WTC11 (cell line): ENCODE results near the gene SHCBP1. TPM values are rescaled to one million over a fixed set of nuclear protein-coding genes. Genes with fewer than 3 reads are reported as not detected.
A peak's percentile ranks its signal among the peaks of the same experiment; 100 is the strongest.
"Not testable (repeated sequence)": the region's sequence is repeated elsewhere in the genome, so short reads cannot be mapped to it uniquely, and the experiment has no call there.

Experiments used
- ATAC-seq: fragments of 200-7000 bp; cut with Tn5 transposase; 2 replicates; pipeline ENCODE4 v1.10.0; 2021; ENCODE audit warnings: mild to moderate bottlenecking, moderate library complexity
- CTCF ChIA-PET: fragments of 300-600 bp; sonication (Branson Sonifier 250); formaldehyde crosslinking; loops from one replicate; lab custom pipeline; 2021; ENCODE audit warnings: antibody characterized with exemption; lab: Charles Lee
- POLR2A ChIA-PET: fragments of 350-600 bp; sonication (Branson Sonifier 250); formaldehyde crosslinking; loops from one replicate; lab custom pipeline; 2021; ENCODE audit warnings: antibody characterized with exemption; lab: Charles Lee
- DNase-seq: peaks from one replicate; pipeline ENCODE4 v3.0.0; 2021; ENCODE audit warnings: low spot score
- H3K27ac Mint-ChIP-seq: 2 replicates; pipeline ENCODE4 v1.8.0; 2021; ENCODE audit warnings: mixed read lengths
- H3K27me3 Mint-ChIP-seq: 2 replicates; pipeline ENCODE4 v1.8.0; 2021; ENCODE audit warnings: low read depth, mild to moderate bottlenecking, moderate library complexity, mixed read lengths
- H3K36me3 Mint-ChIP-seq: 2 replicates; pipeline ENCODE4 v1.8.0; 2021; ENCODE audit warnings: mixed read lengths
- H3K4me1 Mint-ChIP-seq: 2 replicates; pipeline ENCODE4 v1.8.0; 2022; ENCODE audit warnings: mixed read lengths
- H3K4me3 Mint-ChIP-seq: 2 replicates; pipeline ENCODE4 v1.8.0; 2021; ENCODE audit warnings: mild to moderate bottlenecking, moderate library complexity, mixed read lengths
- H3K9me3 Mint-ChIP-seq: 2 replicates; pipeline ENCODE4 v1.8.0; 2021; ENCODE audit warnings: mixed read lengths
- ELF4 ChIP-seq: sonication (generic); formaldehyde crosslinking; IDR thresholded peaks from 2 replicates; pipeline ENCODE4 v1.8.1; 2022; ENCODE audit warnings: low read depth, mild to moderate bottlenecking, moderate library complexity, missing genetic modification reagents
- ESRRA ChIP-seq: sonication (generic); formaldehyde crosslinking; IDR thresholded peaks from 2 replicates; pipeline ENCODE4 v1.8.1; 2022; ENCODE audit warnings: mild to moderate bottlenecking, missing genetic modification reagents, borderline replicate concordance
- ETV6 ChIP-seq: sonication (generic); formaldehyde crosslinking; IDR thresholded peaks from 2 replicates; pipeline ENCODE4 v1.8.1; 2022; ENCODE audit warnings: mild to moderate bottlenecking, missing genetic modification reagents
- JAZF1 ChIP-seq: fragments of 250-450 bp; sonication (Bioruptor Pico); IDR thresholded peaks from 2 replicates; pipeline ENCODE4 v1.9.0; 2021; ENCODE audit warnings: moderate library complexity, mild to moderate bottlenecking, inconsistent platforms
- NFATC4 ChIP-seq: fragments of 250-450 bp; sonication (Bioruptor Pico); IDR thresholded peaks from 2 replicates; pipeline ENCODE4 v1.9.0; 2021; ENCODE audit warnings: mild to moderate bottlenecking
- TEAD1 ChIP-seq: sonication (generic); formaldehyde crosslinking; IDR thresholded peaks from 2 replicates; pipeline ENCODE4 v1.8.0; 2022; ENCODE audit warnings: mild to moderate bottlenecking, missing genetic modification reagents
- total RNA-seq: library from RNA; stranded (reverse); gene quantifications from 3 replicates; pipeline ENCODE4 v1.2.3, GENCODE V29; 2021
- TF ChIP-seq, protein P1 (sequence below): sonication (generic); formaldehyde crosslinking; IDR thresholded peaks from 2 replicates; pipeline ENCODE4 v1.8.1; 2023; ENCODE audit warnings: mild to moderate bottlenecking, missing genetic modification reagents
- TF ChIP-seq, protein P2 (sequence below): fragments of 250-450 bp; sonication (Bioruptor Pico); IDR thresholded peaks from 2 replicates; pipeline ENCODE4 v1.9.0; 2021; ENCODE audit warnings: mild to moderate bottlenecking
- TF ChIP-seq, protein P3 (sequence below): fragments of 200-600 bp; IDR thresholded peaks from 2 replicates; pipeline ENCODE4 v1.8.0; 2022; ENCODE audit warnings: antibody characterized with exemption
- TF ChIP-seq, protein P4 (sequence below): fragments of 250-450 bp; sonication (Bioruptor Pico); IDR thresholded peaks from 2 replicates; pipeline ENCODE4 v1.9.0; 2021; ENCODE audit warnings: moderate library complexity, mild to moderate bottlenecking, inconsistent platforms, borderline replicate concordance
- TF ChIP-seq, protein P5 (sequence below): sonication (generic); formaldehyde crosslinking; IDR thresholded peaks from 2 replicates; pipeline ENCODE4 v1.8.0; 2023; ENCODE audit warnings: mild to moderate bottlenecking, missing genetic modification reagents

The SHCBP1 gene
- total RNA-seq, 1 experiment from 2014 or later = 20.2 TPM

DNA sequence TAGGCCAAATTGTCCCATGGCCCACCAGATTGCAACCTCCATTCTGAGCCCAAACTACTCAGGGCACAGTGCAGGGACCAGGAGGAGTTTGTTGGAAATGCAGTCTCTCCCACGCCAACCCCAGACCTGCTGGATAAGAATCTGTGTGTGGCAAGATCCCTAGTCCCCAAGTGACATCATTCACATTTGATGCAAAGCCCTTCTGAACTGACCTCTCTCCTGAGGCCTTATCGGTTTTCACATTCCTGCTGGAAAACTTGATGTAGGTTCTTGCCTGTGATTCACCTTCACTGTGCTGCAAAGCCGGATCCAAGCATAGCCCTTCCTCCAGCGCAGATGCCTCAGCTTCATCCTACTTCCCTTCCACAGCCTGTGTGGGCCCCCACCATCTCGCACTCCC is 6.6 kb upstream of the SHCBP1 start:
- DNase-seq (no peak), ATAC-seq (no peak)
- Mint-ChIP-seq H3K36me3 (no peaks in the 10 kb centered on the region), H3K4me3 (no peak overlapping the region), H3K9me3 (no peaks in the 10 kb centered on the region), H3K4me1 (peaks cover 20% of the 10 kb centered on the region), H3K27ac (no peak overlapping the region), H3K27me3 (peaks cover 3% of the 10 kb centered on the region; the same call in 1 of the 2 replicates)
- POLR2A ChIA-PET = no interaction called here
- TF ChIP-seq, protein P1, sequence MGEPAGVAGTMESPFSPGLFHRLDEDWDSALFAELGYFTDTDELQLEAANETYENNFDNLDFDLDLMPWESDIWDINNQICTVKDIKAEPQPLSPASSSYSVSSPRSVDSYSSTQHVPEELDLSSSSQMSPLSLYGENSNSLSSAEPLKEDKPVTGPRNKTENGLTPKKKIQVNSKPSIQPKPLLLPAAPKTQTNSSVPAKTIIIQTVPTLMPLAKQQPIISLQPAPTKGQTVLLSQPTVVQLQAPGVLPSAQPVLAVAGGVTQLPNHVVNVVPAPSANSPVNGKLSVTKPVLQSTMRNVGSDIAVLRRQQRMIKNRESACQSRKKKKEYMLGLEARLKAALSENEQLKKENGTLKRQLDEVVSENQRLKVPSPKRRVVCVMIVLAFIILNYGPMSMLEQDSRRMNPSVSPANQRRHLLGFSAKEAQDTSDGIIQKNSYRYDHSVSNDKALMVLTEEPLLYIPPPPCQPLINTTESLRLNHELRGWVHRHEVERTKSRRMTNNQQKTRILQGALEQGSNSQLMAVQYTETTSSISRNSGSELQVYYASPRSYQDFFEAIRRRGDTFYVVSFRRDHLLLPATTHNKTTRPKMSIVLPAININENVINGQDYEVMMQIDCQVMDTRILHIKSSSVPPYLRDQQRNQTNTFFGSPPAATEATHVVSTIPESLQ (CRISPR knock-in tag) = no peak
- no peak for TF ChIP-seq JAZF1 (CRISPR knock-in tag)
- TF ChIP-seq, protein P2, sequence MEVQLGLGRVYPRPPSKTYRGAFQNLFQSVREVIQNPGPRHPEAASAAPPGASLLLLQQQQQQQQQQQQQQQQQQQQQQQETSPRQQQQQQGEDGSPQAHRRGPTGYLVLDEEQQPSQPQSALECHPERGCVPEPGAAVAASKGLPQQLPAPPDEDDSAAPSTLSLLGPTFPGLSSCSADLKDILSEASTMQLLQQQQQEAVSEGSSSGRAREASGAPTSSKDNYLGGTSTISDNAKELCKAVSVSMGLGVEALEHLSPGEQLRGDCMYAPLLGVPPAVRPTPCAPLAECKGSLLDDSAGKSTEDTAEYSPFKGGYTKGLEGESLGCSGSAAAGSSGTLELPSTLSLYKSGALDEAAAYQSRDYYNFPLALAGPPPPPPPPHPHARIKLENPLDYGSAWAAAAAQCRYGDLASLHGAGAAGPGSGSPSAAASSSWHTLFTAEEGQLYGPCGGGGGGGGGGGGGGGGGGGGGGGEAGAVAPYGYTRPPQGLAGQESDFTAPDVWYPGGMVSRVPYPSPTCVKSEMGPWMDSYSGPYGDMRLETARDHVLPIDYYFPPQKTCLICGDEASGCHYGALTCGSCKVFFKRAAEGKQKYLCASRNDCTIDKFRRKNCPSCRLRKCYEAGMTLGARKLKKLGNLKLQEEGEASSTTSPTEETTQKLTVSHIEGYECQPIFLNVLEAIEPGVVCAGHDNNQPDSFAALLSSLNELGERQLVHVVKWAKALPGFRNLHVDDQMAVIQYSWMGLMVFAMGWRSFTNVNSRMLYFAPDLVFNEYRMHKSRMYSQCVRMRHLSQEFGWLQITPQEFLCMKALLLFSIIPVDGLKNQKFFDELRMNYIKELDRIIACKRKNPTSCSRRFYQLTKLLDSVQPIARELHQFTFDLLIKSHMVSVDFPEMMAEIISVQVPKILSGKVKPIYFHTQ (CRISPR knock-in tag) = no peak
- TF ChIP-seq TEAD1 (CRISPR knock-in tag) = no peak
- TF ChIP-seq, protein P3, sequence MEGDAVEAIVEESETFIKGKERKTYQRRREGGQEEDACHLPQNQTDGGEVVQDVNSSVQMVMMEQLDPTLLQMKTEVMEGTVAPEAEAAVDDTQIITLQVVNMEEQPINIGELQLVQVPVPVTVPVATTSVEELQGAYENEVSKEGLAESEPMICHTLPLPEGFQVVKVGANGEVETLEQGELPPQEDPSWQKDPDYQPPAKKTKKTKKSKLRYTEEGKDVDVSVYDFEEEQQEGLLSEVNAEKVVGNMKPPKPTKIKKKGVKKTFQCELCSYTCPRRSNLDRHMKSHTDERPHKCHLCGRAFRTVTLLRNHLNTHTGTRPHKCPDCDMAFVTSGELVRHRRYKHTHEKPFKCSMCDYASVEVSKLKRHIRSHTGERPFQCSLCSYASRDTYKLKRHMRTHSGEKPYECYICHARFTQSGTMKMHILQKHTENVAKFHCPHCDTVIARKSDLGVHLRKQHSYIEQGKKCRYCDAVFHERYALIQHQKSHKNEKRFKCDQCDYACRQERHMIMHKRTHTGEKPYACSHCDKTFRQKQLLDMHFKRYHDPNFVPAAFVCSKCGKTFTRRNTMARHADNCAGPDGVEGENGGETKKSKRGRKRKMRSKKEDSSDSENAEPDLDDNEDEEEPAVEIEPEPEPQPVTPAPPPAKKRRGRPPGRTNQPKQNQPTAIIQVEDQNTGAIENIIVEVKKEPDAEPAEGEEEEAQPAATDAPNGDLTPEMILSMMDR = no peak
- TF ChIP-seq ELF4 (CRISPR knock-in tag) = no peak
- TF ChIP-seq ESRRA (CRISPR knock-in tag) = no peak
- TF ChIP-seq ETV6 (CRISPR knock-in tag) = no peak
- TF ChIP-seq, protein P4, sequence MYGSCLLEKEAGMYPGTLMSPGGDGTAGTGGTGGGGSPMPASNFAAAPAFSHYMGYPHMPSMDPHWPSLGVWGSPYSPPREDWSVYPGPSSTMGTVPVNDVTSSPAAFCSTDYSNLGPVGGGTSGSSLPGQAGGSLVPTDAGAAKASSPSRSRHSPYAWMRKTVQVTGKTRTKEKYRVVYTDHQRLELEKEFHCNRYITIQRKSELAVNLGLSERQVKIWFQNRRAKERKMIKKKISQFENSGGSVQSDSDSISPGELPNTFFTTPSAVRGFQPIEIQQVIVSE (CRISPR knock-in tag) = no peak
- no peak for TF ChIP-seq NFATC4 (CRISPR knock-in tag)
- TF ChIP-seq, protein P5, sequence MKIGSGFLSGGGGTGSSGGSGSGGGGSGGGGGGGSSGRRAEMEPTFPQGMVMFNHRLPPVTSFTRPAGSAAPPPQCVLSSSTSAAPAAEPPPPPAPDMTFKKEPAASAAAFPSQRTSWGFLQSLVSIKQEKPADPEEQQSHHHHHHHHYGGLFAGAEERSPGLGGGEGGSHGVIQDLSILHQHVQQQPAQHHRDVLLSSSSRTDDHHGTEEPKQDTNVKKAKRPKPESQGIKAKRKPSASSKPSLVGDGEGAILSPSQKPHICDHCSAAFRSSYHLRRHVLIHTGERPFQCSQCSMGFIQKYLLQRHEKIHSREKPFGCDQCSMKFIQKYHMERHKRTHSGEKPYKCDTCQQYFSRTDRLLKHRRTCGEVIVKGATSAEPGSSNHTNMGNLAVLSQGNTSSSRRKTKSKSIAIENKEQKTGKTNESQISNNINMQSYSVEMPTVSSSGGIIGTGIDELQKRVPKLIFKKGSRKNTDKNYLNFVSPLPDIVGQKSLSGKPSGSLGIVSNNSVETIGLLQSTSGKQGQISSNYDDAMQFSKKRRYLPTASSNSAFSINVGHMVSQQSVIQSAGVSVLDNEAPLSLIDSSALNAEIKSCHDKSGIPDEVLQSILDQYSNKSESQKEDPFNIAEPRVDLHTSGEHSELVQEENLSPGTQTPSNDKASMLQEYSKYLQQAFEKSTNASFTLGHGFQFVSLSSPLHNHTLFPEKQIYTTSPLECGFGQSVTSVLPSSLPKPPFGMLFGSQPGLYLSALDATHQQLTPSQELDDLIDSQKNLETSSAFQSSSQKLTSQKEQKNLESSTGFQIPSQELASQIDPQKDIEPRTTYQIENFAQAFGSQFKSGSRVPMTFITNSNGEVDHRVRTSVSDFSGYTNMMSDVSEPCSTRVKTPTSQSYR (CRISPR knock-in tag) = no peak
- CTCF ChIA-PET = interaction anchor here (2.9 kb wide), 1 partner anchor 46 kb away, joined by 16 read pairs; no protein-coding TSS in a partner anchor

DNA sequence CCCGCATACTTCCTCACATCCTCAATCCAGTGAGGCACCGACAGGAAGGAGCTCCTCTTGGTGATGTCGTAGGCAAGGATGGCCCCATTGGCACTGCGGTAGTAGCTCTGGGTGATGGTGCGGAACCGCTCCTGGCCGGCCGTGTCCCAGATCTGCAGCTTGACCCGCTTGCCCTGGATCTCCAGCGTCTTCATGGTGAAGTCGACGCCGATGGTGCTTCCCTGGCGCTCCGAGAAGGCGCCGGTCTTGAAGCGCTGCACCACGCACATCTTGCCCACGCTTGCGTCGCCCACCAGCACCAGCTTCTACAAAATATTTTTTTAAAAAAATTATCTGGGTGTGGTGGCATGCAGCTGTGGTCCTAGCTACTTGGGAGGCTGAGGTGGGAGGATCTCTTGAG is 5.5 kb upstream of the SHCBP1 start:
- ATAC-seq, H3K4me3 Mint-ChIP-seq, H3K36me3 Mint-ChIP-seq, H3K27ac Mint-ChIP-seq, POLR2A ChIA-PET, H3K9me3 Mint-ChIP-seq, DNase-seq, H3K27me3 Mint-ChIP-seq: not testable (repeated sequence)
- CTCF ChIA-PET = interaction anchor here (0.7 kb wide), 1 partner anchor 47 kb away, joined by 7 read pairs; no protein-coding TSS in a partner anchor
- peaks cover 16% of the 10 kb centered on the region for H3K4me1 Mint-ChIP-seq

DNA sequence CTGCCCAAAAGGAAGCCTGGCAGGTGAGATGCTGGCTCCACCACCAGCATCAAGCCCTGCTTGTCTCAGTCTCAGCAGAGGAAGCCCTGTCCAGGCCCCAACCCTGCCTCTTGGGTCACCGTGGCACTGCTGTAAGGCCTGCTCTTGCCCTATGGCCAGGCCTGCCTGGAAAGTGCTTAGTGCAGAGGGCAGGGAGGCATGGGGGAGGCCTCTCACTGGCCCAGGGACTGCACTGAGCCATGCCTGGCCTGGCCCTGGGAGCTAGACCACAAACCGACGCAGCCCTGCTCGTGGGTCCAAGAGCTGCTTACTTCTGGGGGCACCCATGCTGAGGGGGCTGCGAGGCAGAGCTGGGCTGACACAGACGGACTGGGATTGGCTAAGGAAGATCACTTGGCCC is 3.7 kb upstream of the SHCBP1 start:
- H3K27me3 Mint-ChIP-seq, H3K9me3 Mint-ChIP-seq, H3K4me3 Mint-ChIP-seq, H3K27ac Mint-ChIP-seq, CTCF ChIA-PET, H3K36me3 Mint-ChIP-seq, DNase-seq, ATAC-seq, POLR2A ChIA-PET: not testable (repeated sequence)
- peaks cover 22% of the 10 kb centered on the region for H3K4me1 Mint-ChIP-seq

DNA sequence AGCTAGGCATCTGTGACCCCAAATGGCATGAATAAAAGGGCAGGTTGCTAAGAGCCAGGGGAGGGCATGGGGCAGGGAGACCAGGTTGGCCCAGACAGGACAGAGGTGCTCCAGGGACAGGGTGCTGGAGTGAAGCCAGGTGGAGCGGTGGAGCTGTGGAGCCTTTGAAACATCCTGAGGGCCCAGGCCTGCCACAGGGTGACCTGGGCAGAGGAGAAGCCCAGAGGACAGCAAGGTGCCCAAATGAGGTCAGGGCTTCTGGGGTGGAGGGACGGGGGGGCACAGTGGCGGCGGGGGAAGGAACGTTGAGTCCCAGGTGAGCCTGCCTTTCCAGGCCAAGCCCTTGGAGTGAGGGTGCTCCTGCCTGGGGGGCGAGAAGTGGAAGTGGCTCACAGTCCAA is 2.5 kb upstream of the SHCBP1 start:
- H3K36me3 Mint-ChIP-seq, CTCF ChIA-PET, H3K9me3 Mint-ChIP-seq, POLR2A ChIA-PET, H3K4me3 Mint-ChIP-seq, H3K27me3 Mint-ChIP-seq, DNase-seq, H3K27ac Mint-ChIP-seq: not testable (repeated sequence)
- H3K4me1 Mint-ChIP-seq = peaks cover 15% of the 10 kb centered on the region
- peak; percentile 5 for ATAC-seq

DNA sequence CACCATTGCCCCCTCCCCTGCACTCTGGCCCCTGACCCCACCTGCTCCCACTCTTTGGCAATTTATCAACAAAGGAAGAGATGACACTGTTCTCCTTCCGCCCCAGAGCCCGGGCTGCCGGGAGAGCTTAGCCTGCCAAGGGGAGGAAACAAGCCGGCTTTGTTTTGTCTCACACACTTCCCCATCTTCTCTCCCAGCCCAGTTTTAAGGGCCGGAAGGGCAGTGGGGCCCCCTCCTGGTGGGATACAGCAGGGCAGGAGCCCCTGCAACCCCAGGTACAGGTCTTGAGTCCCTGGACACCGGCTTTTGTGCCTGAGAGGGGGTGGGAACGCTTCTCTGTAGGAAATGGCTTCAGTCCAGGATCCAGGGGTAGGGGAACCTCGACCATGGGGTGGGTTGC is 2.1 kb upstream of the SHCBP1 start:
- H3K4me3 Mint-ChIP-seq, H3K9me3 Mint-ChIP-seq, CTCF ChIA-PET, H3K27me3 Mint-ChIP-seq, H3K27ac Mint-ChIP-seq, H3K36me3 Mint-ChIP-seq, POLR2A ChIA-PET: not testable (repeated sequence)
- peaks cover 17% of the 10 kb centered on the region for H3K4me1 Mint-ChIP-seq
- DNase-seq = peak; percentile 41
- ATAC-seq = peak; percentile 86
